H1 (cell line): ENCODE data around the gene TYW1B.
"Not testable (repeated sequence)": the region's sequence is repeated elsewhere in the genome, so short reads cannot be mapped to it uniquely, and the experiment has no call there.

ENCODE experiments used
- POLR2AphosphoS5 ChIP-seq: IDR thresholded peaks from 2 replicates; pipeline ENCODE4 v1.6.1; 2011; ENCODE audit warnings: low read depth, low read length
- SIN3A ChIP-seq, 2 experiments: IDR thresholded peaks in 1 of 2; conservative IDR thresholded peaks in 1 of 2; 2 replicates each; pipeline ENCODE4 v1.6.1; 2011 to 2012; ENCODE audit warnings: low read length in 2 of 2, improper control_type of control experiment in 1 of 2, low read depth in 1 of 2, mild to moderate bottlenecking in 1 of 2
- YY1 ChIP-seq: IDR thresholded peaks from 2 replicates; pipeline ENCODE4 v1.6.1; 2011; ENCODE audit warnings: low read depth, mild to moderate bottlenecking, low read length
- TF ChIP-seq, protein P1 (sequence below), 3 experiments: IDR thresholded peaks; 1 replicate in 2 of 3; 2 replicates in 1 of 3; pipeline versions ENCODE4 v1.5.1 to v1.6.1; 2011; ENCODE audit warnings: low read length in 3 of 3, mild to moderate bottlenecking in 3 of 3, inconsistent platforms in 2 of 3, low read depth in 1 of 3, moderate library complexity in 1 of 3; ENCODE audit not compliant: insufficient read depth in 1 of 3; ENCODE audit errors: control extremely low read depth in 1 of 3

DNA sequence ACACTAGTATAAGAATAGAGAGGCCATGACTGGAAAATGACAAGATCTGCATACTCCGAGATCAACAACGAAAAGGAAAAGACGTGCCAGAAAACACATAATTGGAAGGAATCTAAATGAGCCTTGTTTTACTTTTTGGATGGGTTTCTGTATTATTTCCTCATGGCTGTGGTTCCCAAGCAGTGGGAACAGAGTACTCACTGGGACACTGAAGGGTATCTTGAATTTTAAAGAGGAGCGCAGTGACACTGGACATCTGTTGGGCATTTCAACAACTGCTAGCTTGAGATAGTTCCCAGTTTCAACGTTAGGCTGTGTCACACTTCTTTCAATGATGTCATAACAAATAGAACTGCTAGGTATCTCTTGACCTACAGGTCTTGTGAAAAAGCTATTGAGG lies 218.2 kb downstream of the TYW1B start:
- TF ChIP-seq POLR2AphosphoS5; YY1; SIN3A (conservative IDR thresholded peaks at IDR 0.05 in 1 of 2, IDR thresholded peaks at IDR 0.05 in 1 of 2; ENCODE audit: low read depth in 1 of 2, low read length in 2 of 2): not testable (repeated sequence)
- TF ChIP-seq, protein P1, sequence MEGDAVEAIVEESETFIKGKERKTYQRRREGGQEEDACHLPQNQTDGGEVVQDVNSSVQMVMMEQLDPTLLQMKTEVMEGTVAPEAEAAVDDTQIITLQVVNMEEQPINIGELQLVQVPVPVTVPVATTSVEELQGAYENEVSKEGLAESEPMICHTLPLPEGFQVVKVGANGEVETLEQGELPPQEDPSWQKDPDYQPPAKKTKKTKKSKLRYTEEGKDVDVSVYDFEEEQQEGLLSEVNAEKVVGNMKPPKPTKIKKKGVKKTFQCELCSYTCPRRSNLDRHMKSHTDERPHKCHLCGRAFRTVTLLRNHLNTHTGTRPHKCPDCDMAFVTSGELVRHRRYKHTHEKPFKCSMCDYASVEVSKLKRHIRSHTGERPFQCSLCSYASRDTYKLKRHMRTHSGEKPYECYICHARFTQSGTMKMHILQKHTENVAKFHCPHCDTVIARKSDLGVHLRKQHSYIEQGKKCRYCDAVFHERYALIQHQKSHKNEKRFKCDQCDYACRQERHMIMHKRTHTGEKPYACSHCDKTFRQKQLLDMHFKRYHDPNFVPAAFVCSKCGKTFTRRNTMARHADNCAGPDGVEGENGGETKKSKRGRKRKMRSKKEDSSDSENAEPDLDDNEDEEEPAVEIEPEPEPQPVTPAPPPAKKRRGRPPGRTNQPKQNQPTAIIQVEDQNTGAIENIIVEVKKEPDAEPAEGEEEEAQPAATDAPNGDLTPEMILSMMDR (IDR thresholded peaks at IDR 0.05; ENCODE audit: control extremely low read depth in 1 of 3, insufficient read depth in 1 of 3, low read depth in 1 of 3, low read length in 3 of 3): not testable (repeated sequence)
